Measurements from ENCODE around the gene PDE4D.

Gene PDE4D

GRCh38 chr5:59037041-59037440, 856.5 kb downstream of the PDE4D start:
- DNase-seq (ENCODE audit: low read depth in 2 of 2, low spot score in 1 of 2): no peak

GRCh38 chr5:59036274-59036961, 857.1 kb downstream of the PDE4D start:
- DNase-seq (ENCODE audit: low read depth in 2 of 2, low spot score in 1 of 2): peak in 1 of 2 donors; percentile 15

- no peak for DNase-seq (ENCODE audit: low read depth in 2 of 2, low spot score in 1 of 2)
These were observed 857.8 kb downstream of the PDE4D start for GRCh38 chr5:59035681-59036080.

GRCh38 chr5:59034498-59035186, 858.9 kb downstream of the PDE4D start:
- DNase-seq (ENCODE audit: low read depth in 2 of 2, low spot score in 1 of 2): no peak

GRCh38 chr5:59027145-59027907, 866.2 kb downstream of the PDE4D start:
- DNase-seq (ENCODE audit: low read depth in 2 of 2, low spot score in 1 of 2): no peak

GRCh38 chr5:59025734-59026133, 867.8 kb downstream of the PDE4D start:
- DNase-seq (ENCODE audit: low read depth in 2 of 2, low spot score in 1 of 2): no peak

GRCh38 chr5:59021837-59022514, 871.5 kb downstream of the PDE4D start:
- DNase-seq (ENCODE audit: low read depth in 2 of 2, low spot score in 1 of 2): no peak

- no peak for DNase-seq (ENCODE audit: low read depth in 2 of 2, low spot score in 1 of 2)
These were observed 872.2 kb downstream of the PDE4D start for GRCh38 chr5:59021286-59021673.

GRCh38 chr5:59020611-59021285, 872.8 kb downstream of the PDE4D start:
- no peak for DNase-seq (ENCODE audit: low read depth in 2 of 2, low spot score in 1 of 2)

- DNase-seq (ENCODE audit: low read depth in 2 of 2, low spot score in 1 of 2): no peak
These were observed 874.4 kb downstream of the PDE4D start for GRCh38 chr5:59019078-59019477.

- no peak for DNase-seq (ENCODE audit: low read depth in 2 of 2, low spot score in 1 of 2)
These were observed 876.6 kb downstream of the PDE4D start for GRCh38 chr5:59016925-59017324.

GRCh38 chr5:59008816-59009473, 884.6 kb downstream of the PDE4D start:
- no peak for DNase-seq (ENCODE audit: low read depth in 2 of 2, low spot score in 1 of 2)

- no peak for DNase-seq (ENCODE audit: low read depth in 2 of 2, low spot score in 1 of 2)
These were observed 886.0 kb downstream of the PDE4D start for GRCh38 chr5:59007460-59008063.

GRCh38 chr5:59005934-59006701, 887.4 kb downstream of the PDE4D start:
- no peak for DNase-seq (ENCODE audit: low read depth in 2 of 2, low spot score in 1 of 2)

GRCh38 chr5:59003641-59004040, 889.9 kb downstream of the PDE4D start:
- no peak for DNase-seq (ENCODE audit: low read depth in 2 of 2, low spot score in 1 of 2)

- DNase-seq (ENCODE audit: low read depth in 2 of 2, low spot score in 1 of 2): no peak
These were observed 890.4 kb downstream of the PDE4D start for GRCh38 chr5:59003124-59003523.

GRCh38 chr5:59002162-59002825, 891.2 kb downstream of the PDE4D start:
- DNase-seq (ENCODE audit: low read depth in 2 of 2, low spot score in 1 of 2): no peak

GRCh38 chr5:59001716-59002115, 891.8 kb downstream of the PDE4D start:
- DNase-seq (ENCODE audit: low read depth in 2 of 2, low spot score in 1 of 2): no peak

GRCh38 chr5:59001154-59001553, 892.4 kb downstream of the PDE4D start:
- no peak for DNase-seq (ENCODE audit: low read depth in 2 of 2, low spot score in 1 of 2)

Data from stimulated activated CD8-positive, alpha-beta memory T cell treated with anti-CD3 and anti-CD28 coated beads, Interleukin-4, amount 100 ng/mL, for 4 hours (primary cell).